ENCODE data around the gene EYA3.

The EYA3 gene

GRCh38 chr1:28096210-28097099, 8.0 kb upstream of the EYA3 start:
- no peaks in the 10 kb centered on the region for H3K9me3 ChIP-seq (ENCODE audit: control insufficient read depth in 5 of 5, low read length in 5 of 5)
- peaks cover 0 to 4% (median 0%) of the 10 kb centered on the region in 5 donors for H3K27me3 ChIP-seq (ENCODE audit: control insufficient read depth in 5 of 5, insufficient read depth in 4 of 5, low read length in 5 of 5)
- no peak overlapping the region for H3K4me3 ChIP-seq (ENCODE audit: low read depth in 1 of 5, low read length in 5 of 5)
- H3K27ac ChIP-seq (ENCODE audit: low read depth, low read length) = no peak overlapping the region
- no peaks in the 10 kb centered on the region for H3K36me3 ChIP-seq (ENCODE audit: control insufficient read depth in 5 of 5, insufficient read depth in 5 of 5, low read length in 5 of 5)
- H3K4me1 ChIP-seq (ENCODE audit: control insufficient read depth in 5 of 5, insufficient read depth in 5 of 5, low read length in 5 of 5) = no peaks in the 10 kb centered on the region
- H3K9ac ChIP-seq (ENCODE audit: low read length in 5 of 5) = no peak overlapping the region

GRCh38 chr1:28091043-28091781, 2.8 kb upstream of the EYA3 start:
- Histone ChIP-seq H3K4me1 (ENCODE audit: control insufficient read depth in 5 of 5, insufficient read depth in 5 of 5, low read length in 5 of 5) (peaks cover 0 to 22% (median 17%) of the 10 kb centered on the region in 5 donors), H3K9me3 (ENCODE audit: control insufficient read depth in 5 of 5, low read length in 5 of 5) (no peaks in the 10 kb centered on the region), H3K27me3 (ENCODE audit: control insufficient read depth in 5 of 5, insufficient read depth in 4 of 5, low read length in 5 of 5) (no peaks in the 10 kb centered on the region), H3K36me3 (ENCODE audit: control insufficient read depth in 5 of 5, insufficient read depth in 5 of 5, low read length in 5 of 5) (no peaks in the 10 kb centered on the region), H3K9ac (ENCODE audit: low read length in 5 of 5) (no peak overlapping the region), H3K27ac (ENCODE audit: low read depth, low read length) (no peak overlapping the region), H3K4me3 (ENCODE audit: low read depth in 1 of 5, low read length in 5 of 5) (no peak overlapping the region)

GRCh38 chr1:28087614-28088167, 719 bp downstream of the EYA3 start:
- Histone ChIP-seq H3K4me1 (ENCODE audit: control insufficient read depth in 5 of 5, insufficient read depth in 5 of 5, low read length in 5 of 5) (peaks cover 0 to 22% (median 17%) of the 10 kb centered on the region in 5 donors), H3K9ac (ENCODE audit: low read length in 5 of 5) (peak overlapping the region; percentile 75 to 87 (median 85)), H3K4me3 (ENCODE audit: low read depth in 1 of 5, low read length in 5 of 5) (peak overlapping the region; percentile 88 to 100 (median 92)), H3K9me3 (ENCODE audit: control insufficient read depth in 5 of 5, low read length in 5 of 5) (no peaks in the 10 kb centered on the region), H3K36me3 (ENCODE audit: control insufficient read depth in 5 of 5, insufficient read depth in 5 of 5, low read length in 5 of 5) (no peaks in the 10 kb centered on the region), H3K27ac (ENCODE audit: low read depth, low read length) (peak overlapping the region; percentile 77), H3K27me3 (ENCODE audit: control insufficient read depth in 5 of 5, insufficient read depth in 4 of 5, low read length in 5 of 5) (no peaks in the 10 kb centered on the region)

GRCh38 chr1:28086651-28087050, 1.8 kb downstream of the EYA3 start:
- Histone ChIP-seq H3K36me3 (ENCODE audit: control insufficient read depth in 5 of 5, insufficient read depth in 5 of 5, low read length in 5 of 5) (no peaks in the 10 kb centered on the region), H3K9me3 (ENCODE audit: control insufficient read depth in 5 of 5, low read length in 5 of 5) (no peaks in the 10 kb centered on the region), H3K9ac (ENCODE audit: low read length in 5 of 5) (no peak overlapping the region), H3K4me1 (ENCODE audit: control insufficient read depth in 5 of 5, insufficient read depth in 5 of 5, low read length in 5 of 5) (peaks cover 0 to 22% (median 17%) of the 10 kb centered on the region in 5 donors), H3K4me3 (ENCODE audit: low read depth in 1 of 5, low read length in 5 of 5) (no peak overlapping the region), H3K27ac (ENCODE audit: low read depth, low read length) (no peak overlapping the region), H3K27me3 (ENCODE audit: control insufficient read depth in 5 of 5, insufficient read depth in 4 of 5, low read length in 5 of 5) (no peaks in the 10 kb centered on the region)

- Histone ChIP-seq H3K36me3 (ENCODE audit: control insufficient read depth in 5 of 5, insufficient read depth in 5 of 5, low read length in 5 of 5) (peaks cover 0 to 4% (median 0%) of the 10 kb centered on the region in 5 donors), H3K27me3 (ENCODE audit: control insufficient read depth in 5 of 5, insufficient read depth in 4 of 5, low read length in 5 of 5) (no peaks in the 10 kb centered on the region), H3K27ac (ENCODE audit: low read depth, low read length) (no peak overlapping the region), H3K9me3 (ENCODE audit: control insufficient read depth in 5 of 5, low read length in 5 of 5) (no peaks in the 10 kb centered on the region), H3K4me3 (ENCODE audit: low read depth in 1 of 5, low read length in 5 of 5) (no peak overlapping the region), H3K4me1 (ENCODE audit: control insufficient read depth in 5 of 5, insufficient read depth in 5 of 5, low read length in 5 of 5) (peaks cover 0 to 22% (median 14%) of the 10 kb centered on the region in 5 donors), H3K9ac (ENCODE audit: low read length in 5 of 5) (no peak overlapping the region)
Measured at GRCh38 chr1:28085129-28085528, 3.3 kb downstream of the EYA3 start.

- Histone ChIP-seq H3K9ac (ENCODE audit: low read length in 5 of 5) (no peak overlapping the region), H3K4me3 (ENCODE audit: low read depth in 1 of 5, low read length in 5 of 5) (no peak overlapping the region), H3K9me3 (ENCODE audit: control insufficient read depth in 5 of 5, low read length in 5 of 5) (no peaks in the 10 kb centered on the region), H3K27me3 (ENCODE audit: control insufficient read depth in 5 of 5, insufficient read depth in 4 of 5, low read length in 5 of 5) (no peaks in the 10 kb centered on the region), H3K4me1 (ENCODE audit: control insufficient read depth in 5 of 5, insufficient read depth in 5 of 5, low read length in 5 of 5) (peaks cover 0 to 18% (median 15%) of the 10 kb centered on the region in 5 donors), H3K36me3 (ENCODE audit: control insufficient read depth in 5 of 5, insufficient read depth in 5 of 5, low read length in 5 of 5) (peaks cover 0 to 7% (median 5%) of the 10 kb centered on the region in 5 donors), H3K27ac (ENCODE audit: low read depth, low read length) (no peak overlapping the region)
Measured at GRCh38 chr1:28083876-28084275, 4.5 kb downstream of the EYA3 start.

GRCh38 chr1:28078680-28079626, 9.5 kb downstream of the EYA3 start:
- Histone ChIP-seq H3K27ac (ENCODE audit: low read depth, low read length) (no peak overlapping the region), H3K9ac (ENCODE audit: low read length in 5 of 5) (no peak overlapping the region), H3K27me3 (ENCODE audit: control insufficient read depth in 5 of 5, insufficient read depth in 4 of 5, low read length in 5 of 5) (no peaks in the 10 kb centered on the region), H3K36me3 (ENCODE audit: control insufficient read depth in 5 of 5, insufficient read depth in 5 of 5, low read length in 5 of 5) (peaks cover 2 to 15% (median 5%) of the 10 kb centered on the region in 5 donors), H3K9me3 (ENCODE audit: control insufficient read depth in 5 of 5, low read length in 5 of 5) (no peaks in the 10 kb centered on the region), H3K4me1 (ENCODE audit: control insufficient read depth in 5 of 5, insufficient read depth in 5 of 5, low read length in 5 of 5) (peaks cover 0 to 4% (median 0%) of the 10 kb centered on the region in 5 donors), H3K4me3 (ENCODE audit: low read depth in 1 of 5, low read length in 5 of 5) (no peak overlapping the region)

GRCh38 chr1:28078262-28078661, 10.1 kb downstream of the EYA3 start:
- Histone ChIP-seq H3K27me3 (ENCODE audit: control insufficient read depth in 5 of 5, insufficient read depth in 4 of 5, low read length in 5 of 5) (no peaks in the 10 kb centered on the region), H3K9me3 (ENCODE audit: control insufficient read depth in 5 of 5, low read length in 5 of 5) (no peaks in the 10 kb centered on the region), H3K4me1 (ENCODE audit: control insufficient read depth in 5 of 5, insufficient read depth in 5 of 5, low read length in 5 of 5) (peaks cover 0 to 4% (median 0%) of the 10 kb centered on the region in 5 donors), H3K4me3 (ENCODE audit: low read depth in 1 of 5, low read length in 5 of 5) (no peak overlapping the region), H3K27ac (ENCODE audit: low read depth, low read length) (no peak overlapping the region), H3K36me3 (ENCODE audit: control insufficient read depth in 5 of 5, insufficient read depth in 5 of 5, low read length in 5 of 5) (peaks cover 2 to 15% (median 5%) of the 10 kb centered on the region in 5 donors), H3K9ac (ENCODE audit: low read length in 5 of 5) (no peak overlapping the region)

GRCh38 chr1:28074892-28075511, 13.4 kb downstream of the EYA3 start:
- H3K36me3 ChIP-seq (ENCODE audit: control insufficient read depth in 5 of 5, insufficient read depth in 5 of 5, low read length in 5 of 5) = peaks cover 0 to 15% (median 3%) of the 10 kb centered on the region in 5 donors
- no peak overlapping the region for H3K4me3 ChIP-seq (ENCODE audit: low read depth in 1 of 5, low read length in 5 of 5)
- H3K9me3 ChIP-seq (ENCODE audit: control insufficient read depth in 5 of 5, low read length in 5 of 5) = no peaks in the 10 kb centered on the region
- H3K4me1 ChIP-seq (ENCODE audit: control insufficient read depth in 5 of 5, insufficient read depth in 5 of 5, low read length in 5 of 5) = peaks cover 0 to 4% (median 0%) of the 10 kb centered on the region in 5 donors
- no peaks in the 10 kb centered on the region for H3K27me3 ChIP-seq (ENCODE audit: control insufficient read depth in 5 of 5, insufficient read depth in 4 of 5, low read length in 5 of 5)
- no peak overlapping the region for H3K9ac ChIP-seq (ENCODE audit: low read length in 5 of 5)
- H3K27ac ChIP-seq (ENCODE audit: low read depth, low read length) = no peak overlapping the region

All from subcutaneous abdominal adipose tissue (tissue), 5 donors.